Smooth muscle cell (in vitro differentiated cells): ENCODE results near the gene KLRF2. TPM values are rescaled to one million over a fixed set of nuclear protein-coding genes. Genes with fewer than 3 reads are reported as not detected.
A peak's percentile ranks its signal among the peaks of the same experiment; 100 is the strongest.

Experiments
- DNase-seq: peaks from one replicate; lab custom pipeline; 2025; ENCODE audit not compliant: unreplicated experiment; lab: John Stamatoyannopoulos, UW
- H2AFZ ChIP-seq: fragments of 200-600 bp; sonication (generic); 2 replicates; pipeline ENCODE4 v1.6.0; 2016; ENCODE audit warnings: antibody characterized with exemption, low read depth, mild to moderate bottlenecking
- H3F3A ChIP-seq: fragments of 200-600 bp; sonication (generic); 2 replicates; pipeline ENCODE4 v1.6.0; 2017; ENCODE audit warnings: antibody characterized with exemption, low read depth
- H3K27ac ChIP-seq: fragments of 200-600 bp; sonication (generic); 2 replicates; pipeline ENCODE4 v1.5.1; 2016; ENCODE audit warnings: low read depth, mild to moderate bottlenecking
- H3K27me3 ChIP-seq: fragments of 200-600 bp; sonication (generic); 2 replicates; pipeline ENCODE4 v1.6.1; 2016; ENCODE audit warnings: low read depth, mild to moderate bottlenecking
- H3K36me3 ChIP-seq: fragments of 200-600 bp; sonication (generic); 2 replicates; pipeline ENCODE4 v1.5.1; 2016; ENCODE audit warnings: low read depth
- H3K4me1 ChIP-seq: fragments of 200-600 bp; sonication (generic); 2 replicates; pipeline ENCODE4 v1.5.1; 2016; ENCODE audit warnings: low read depth
- H3K4me2 ChIP-seq: fragments of 200-600 bp; sonication (generic); 2 replicates; pipeline ENCODE4 v1.6.0; 2016; ENCODE audit warnings: mild to moderate bottlenecking
- H3K4me3 ChIP-seq: fragments of 200-600 bp; sonication (generic); 2 replicates; pipeline ENCODE4 v1.5.1; 2016; ENCODE audit warnings: mild to moderate bottlenecking
- H3K79me2 ChIP-seq: fragments of 200-600 bp; sonication (generic); 2 replicates; pipeline ENCODE4 v1.6.0; 2016; ENCODE audit warnings: low read depth, mild to moderate bottlenecking
- H3K9ac ChIP-seq: fragments of 200-600 bp; sonication (generic); 2 replicates; pipeline ENCODE4 v1.6.0; 2016; ENCODE audit warnings: low read depth
- H3K9me3 ChIP-seq: fragments of 200-600 bp; sonication (generic); replicated peaks from 2 replicates; pipeline ENCODE4 v1.5.1; 2016; ENCODE audit warnings: low read depth
- H4K20me1 ChIP-seq: fragments of 200-600 bp; sonication (generic); 2 replicates; pipeline ENCODE4 v1.6.0; 2016; ENCODE audit warnings: low read depth
- WGBS: methylation state at CpG from one replicate; pipeline ENCODE4 v1.1.7; 2016; ENCODE audit warnings: low lambda C conversion rate; 5-methylcytosine and 5-hydroxymethylcytosine counted together
- polyA plus RNA-seq: library from polyadenylated mRNA; unstranded; fragments of >200 nt; fragmentation: Nextera tagmentation; extraction: Ambion mirVana; gene quantifications from 2 replicates; pipeline ENCODE4 v1.2.1, GENCODE V29; 2016
- total RNA-seq: library from RNA; depleted of rRNA; stranded (reverse); fragments of >200 nt; gene quantifications from 2 replicates; pipeline ENCODE4 v1.2.3, GENCODE V29; 2014
- TF ChIP-seq, protein P1 (sequence below): fragments of 200-600 bp; sonication (generic); IDR thresholded peaks from 2 replicates; pipeline ENCODE4 v1.5.1; 2017; ENCODE audit warnings: borderline replicate concordance, mild to moderate bottlenecking, antibody characterized with exemption; ENCODE audit not compliant: insufficient read depth, poor library complexity, severe bottlenecking

KLRF2 gene
- total and polyA plus RNA-seq, 2 experiments from 2014 or later = not detected

- Histone ChIP-seq H2AFZ (no peak overlapping the region), H4K20me1 (no peaks in the 10 kb centered on the region), H3K4me1 (no peaks in the 10 kb centered on the region), H3K9ac (no peak overlapping the region), H3K27ac (no peak overlapping the region), H3K36me3 (no peaks in the 10 kb centered on the region), H3K4me2 (no peak overlapping the region), H3K79me2 (no peaks in the 10 kb centered on the region), H3K4me3 (no peak overlapping the region), H3K27me3 (no peaks in the 10 kb centered on the region), H3F3A (no peaks in the 10 kb centered on the region), H3K9me3 (no peaks in the 10 kb centered on the region)
- 90% methylated on average over 2 of the region's 2 CpGs for WGBS
- DNase-seq = no peak
- TF ChIP-seq, protein P1, sequence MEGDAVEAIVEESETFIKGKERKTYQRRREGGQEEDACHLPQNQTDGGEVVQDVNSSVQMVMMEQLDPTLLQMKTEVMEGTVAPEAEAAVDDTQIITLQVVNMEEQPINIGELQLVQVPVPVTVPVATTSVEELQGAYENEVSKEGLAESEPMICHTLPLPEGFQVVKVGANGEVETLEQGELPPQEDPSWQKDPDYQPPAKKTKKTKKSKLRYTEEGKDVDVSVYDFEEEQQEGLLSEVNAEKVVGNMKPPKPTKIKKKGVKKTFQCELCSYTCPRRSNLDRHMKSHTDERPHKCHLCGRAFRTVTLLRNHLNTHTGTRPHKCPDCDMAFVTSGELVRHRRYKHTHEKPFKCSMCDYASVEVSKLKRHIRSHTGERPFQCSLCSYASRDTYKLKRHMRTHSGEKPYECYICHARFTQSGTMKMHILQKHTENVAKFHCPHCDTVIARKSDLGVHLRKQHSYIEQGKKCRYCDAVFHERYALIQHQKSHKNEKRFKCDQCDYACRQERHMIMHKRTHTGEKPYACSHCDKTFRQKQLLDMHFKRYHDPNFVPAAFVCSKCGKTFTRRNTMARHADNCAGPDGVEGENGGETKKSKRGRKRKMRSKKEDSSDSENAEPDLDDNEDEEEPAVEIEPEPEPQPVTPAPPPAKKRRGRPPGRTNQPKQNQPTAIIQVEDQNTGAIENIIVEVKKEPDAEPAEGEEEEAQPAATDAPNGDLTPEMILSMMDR = no peak
Measured at GRCh38 chr12:9935026-9935425, 53.7 kb downstream of the KLRF2 start.

GRCh38 chr12:9936591-9936990 lies 55.3 kb downstream of the KLRF2 start:
- no peak overlapping the region for H3K9ac ChIP-seq
- 77% methylated on average over 10 of the region's 10 CpGs for WGBS
- no peaks in the 10 kb centered on the region for H3K9me3 ChIP-seq
- no peak for DNase-seq
- H2AFZ ChIP-seq = peak overlapping the region; percentile 5
- H3K27ac ChIP-seq = no peak overlapping the region
- no peaks in the 10 kb centered on the region for H3F3A ChIP-seq
- H3K4me1 ChIP-seq = no peaks in the 10 kb centered on the region
- H3K27me3 ChIP-seq = no peaks in the 10 kb centered on the region
- TF ChIP-seq, protein P1 = no peak
- H3K79me2 ChIP-seq = no peaks in the 10 kb centered on the region
- no peaks in the 10 kb centered on the region for H4K20me1 ChIP-seq
- no peaks in the 10 kb centered on the region for H3K36me3 ChIP-seq
- no peak overlapping the region for H3K4me2 ChIP-seq
- no peak overlapping the region for H3K4me3 ChIP-seq

DNA sequence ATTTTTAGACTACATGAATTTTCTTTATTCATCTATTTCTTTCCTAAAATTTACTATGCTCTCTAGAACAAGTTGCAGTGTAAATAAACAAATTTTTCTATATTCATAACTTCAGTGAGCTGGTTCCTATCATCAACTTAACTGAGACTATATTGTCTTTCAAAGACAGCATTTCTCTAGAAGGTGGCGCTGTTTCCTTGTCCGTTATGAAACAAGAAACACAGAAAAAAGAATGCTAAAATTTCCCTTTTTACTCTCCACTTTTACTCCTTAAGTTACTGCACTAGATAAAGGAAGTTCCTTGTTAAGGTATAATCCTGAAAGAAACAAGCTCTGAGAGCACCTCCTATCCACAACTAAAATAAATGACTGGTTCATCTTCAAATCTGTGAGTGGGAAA lies 59.1 kb downstream of the KLRF2 start:
- Histone ChIP-seq H3F3A (no peaks in the 10 kb centered on the region), H2AFZ (peak overlapping the region; percentile 50), H3K36me3 (no peaks in the 10 kb centered on the region), H3K9ac (no peak overlapping the region), H4K20me1 (no peaks in the 10 kb centered on the region), H3K27me3 (no peaks in the 10 kb centered on the region), H3K4me2 (no peak overlapping the region), H3K4me3 (no peak overlapping the region), H3K79me2 (no peaks in the 10 kb centered on the region), H3K4me1 (no peaks in the 10 kb centered on the region), H3K9me3 (no peaks in the 10 kb centered on the region), H3K27ac (no peak overlapping the region)
- 20% methylated on average over 2 of the region's 2 CpGs for WGBS
- TF ChIP-seq, protein P1 = peak; percentile 43
- DNase-seq = no peak

GRCh38 chr12:9941838-9942237 lies 60.5 kb downstream of the KLRF2 start:
- whole genome bisulfite sequencing = 89% methylated on average over 1 of the region's 1 CpG
- no peaks in the 10 kb centered on the region for H3K9me3 ChIP-seq

More at GRCh38 chr12:9941838-9942237, 60.5 kb downstream of the KLRF2 start:
- TF ChIP-seq, protein P1 = no peak
- Histone ChIP-seq H3K4me2 (no peak overlapping the region), H3K36me3 (no peaks in the 10 kb centered on the region), H3K27me3 (no peaks in the 10 kb centered on the region), H3K4me1 (no peaks in the 10 kb centered on the region), H2AFZ (no peak overlapping the region), H3F3A (no peaks in the 10 kb centered on the region), H3K79me2 (no peaks in the 10 kb centered on the region), H3K27ac (no peak overlapping the region), H4K20me1 (no peaks in the 10 kb centered on the region), H3K4me3 (no peak overlapping the region), H3K9ac (no peak overlapping the region)
- DNase-seq = no peak
